Measurements from ENCODE around the gene ZNF544. TPM values are rescaled to one million over a fixed set of nuclear protein-coding genes. Genes with fewer than 3 reads are reported as not detected.

Gene ZNF544
- total RNA-seq, 4 donors from 2014 or later = 64.7 to 103 (median 76.5) TPM

DNA sequence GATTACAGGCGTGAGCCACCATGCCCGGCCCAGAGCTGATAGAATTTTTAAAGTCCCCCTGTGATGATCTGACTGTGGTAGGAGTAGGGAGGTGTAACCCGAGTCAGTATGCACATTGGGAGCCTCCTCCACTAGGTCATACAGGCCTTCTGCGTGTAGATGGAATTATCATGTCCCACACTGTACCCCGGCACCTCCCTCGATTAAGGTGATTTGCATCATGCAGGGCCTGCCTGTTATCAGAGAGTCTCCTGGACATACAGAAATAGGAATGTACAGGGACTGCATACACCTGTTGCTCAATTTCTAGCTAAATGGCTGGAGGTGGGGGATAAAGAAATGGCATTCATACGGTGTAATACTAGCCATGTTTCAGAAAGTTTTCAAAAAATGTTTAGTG, 75.5 kb downstream of the ZNF544 start:
- TF ChIP-seq, protein P1, sequence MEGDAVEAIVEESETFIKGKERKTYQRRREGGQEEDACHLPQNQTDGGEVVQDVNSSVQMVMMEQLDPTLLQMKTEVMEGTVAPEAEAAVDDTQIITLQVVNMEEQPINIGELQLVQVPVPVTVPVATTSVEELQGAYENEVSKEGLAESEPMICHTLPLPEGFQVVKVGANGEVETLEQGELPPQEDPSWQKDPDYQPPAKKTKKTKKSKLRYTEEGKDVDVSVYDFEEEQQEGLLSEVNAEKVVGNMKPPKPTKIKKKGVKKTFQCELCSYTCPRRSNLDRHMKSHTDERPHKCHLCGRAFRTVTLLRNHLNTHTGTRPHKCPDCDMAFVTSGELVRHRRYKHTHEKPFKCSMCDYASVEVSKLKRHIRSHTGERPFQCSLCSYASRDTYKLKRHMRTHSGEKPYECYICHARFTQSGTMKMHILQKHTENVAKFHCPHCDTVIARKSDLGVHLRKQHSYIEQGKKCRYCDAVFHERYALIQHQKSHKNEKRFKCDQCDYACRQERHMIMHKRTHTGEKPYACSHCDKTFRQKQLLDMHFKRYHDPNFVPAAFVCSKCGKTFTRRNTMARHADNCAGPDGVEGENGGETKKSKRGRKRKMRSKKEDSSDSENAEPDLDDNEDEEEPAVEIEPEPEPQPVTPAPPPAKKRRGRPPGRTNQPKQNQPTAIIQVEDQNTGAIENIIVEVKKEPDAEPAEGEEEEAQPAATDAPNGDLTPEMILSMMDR (IDR thresholded peaks at IDR 0.05) = no peak
- no peak for TF ChIP-seq POLR2A (IDR thresholded peaks at IDR 0.05)
- 81 to 89% methylated on average over 7 of the region's 7 CpGs for WGBS, 2 donors
- intact Hi-C loops (cut with DNase I) = loop anchor here (10.0 kb wide), 1 partner anchor 79 kb away; the partner anchor contains the start of gene ZNF544
- Histone ChIP-seq H3K36me3 (peaks cover 4 to 15% of the 10 kb centered on the region in 2 donors), H3K27me3 (no peaks in the 10 kb centered on the region), H3K9me3 (no peaks in the 10 kb centered on the region), H3K4me1 (peaks cover 5 to 13% of the 10 kb centered on the region in 2 donors), H3K27ac (no peak overlapping the region), H3K4me3 (replicated peaks in 1 of 3) (no peak overlapping the region)
- DNase-seq = no peak

DNA sequence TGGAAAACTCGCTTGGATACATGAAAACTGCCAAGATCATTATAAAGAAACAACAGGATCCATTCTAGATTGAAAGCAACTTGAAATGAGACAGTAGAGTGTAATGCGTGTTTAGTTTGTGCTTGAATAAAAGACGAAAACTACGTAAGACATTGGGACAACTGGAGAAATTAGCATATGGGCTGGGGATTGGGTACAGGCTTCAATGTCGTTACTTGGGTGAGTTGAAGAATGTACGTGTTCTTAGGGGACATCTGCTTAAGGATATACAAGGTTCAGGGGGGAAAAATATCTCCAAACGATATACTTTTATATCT, 76.0 kb downstream of the ZNF544 start:
- WGBS, 2 donors = 13% methylated on average over 7 of the region's 7 CpGs
- Histone ChIP-seq H3K9me3 (no peaks in the 10 kb centered on the region), H3K4me3 (replicated peaks in 1 of 3) (peak overlapping the region in 1 of 3 donors; percentile 88), H3K4me1 (peaks cover 5 to 13% of the 10 kb centered on the region in 2 donors), H3K27me3 (no peaks in the 10 kb centered on the region), H3K27ac (peak overlapping the region; percentile 36 to 76 (median 54)), H3K36me3 (peaks cover 9 to 15% of the 10 kb centered on the region in 2 donors)
- intact Hi-C loops (cut with DNase I) = loop anchor here (10.0 kb wide), 1 partner anchor 80 kb away; the partner anchor contains the start of gene ZNF544
- TF ChIP-seq, protein P1 (IDR thresholded peaks at IDR 0.05) = no peak
- TF ChIP-seq POLR2A (IDR thresholded peaks at IDR 0.05) = no peak
- DNase-seq = no peak

DNA sequence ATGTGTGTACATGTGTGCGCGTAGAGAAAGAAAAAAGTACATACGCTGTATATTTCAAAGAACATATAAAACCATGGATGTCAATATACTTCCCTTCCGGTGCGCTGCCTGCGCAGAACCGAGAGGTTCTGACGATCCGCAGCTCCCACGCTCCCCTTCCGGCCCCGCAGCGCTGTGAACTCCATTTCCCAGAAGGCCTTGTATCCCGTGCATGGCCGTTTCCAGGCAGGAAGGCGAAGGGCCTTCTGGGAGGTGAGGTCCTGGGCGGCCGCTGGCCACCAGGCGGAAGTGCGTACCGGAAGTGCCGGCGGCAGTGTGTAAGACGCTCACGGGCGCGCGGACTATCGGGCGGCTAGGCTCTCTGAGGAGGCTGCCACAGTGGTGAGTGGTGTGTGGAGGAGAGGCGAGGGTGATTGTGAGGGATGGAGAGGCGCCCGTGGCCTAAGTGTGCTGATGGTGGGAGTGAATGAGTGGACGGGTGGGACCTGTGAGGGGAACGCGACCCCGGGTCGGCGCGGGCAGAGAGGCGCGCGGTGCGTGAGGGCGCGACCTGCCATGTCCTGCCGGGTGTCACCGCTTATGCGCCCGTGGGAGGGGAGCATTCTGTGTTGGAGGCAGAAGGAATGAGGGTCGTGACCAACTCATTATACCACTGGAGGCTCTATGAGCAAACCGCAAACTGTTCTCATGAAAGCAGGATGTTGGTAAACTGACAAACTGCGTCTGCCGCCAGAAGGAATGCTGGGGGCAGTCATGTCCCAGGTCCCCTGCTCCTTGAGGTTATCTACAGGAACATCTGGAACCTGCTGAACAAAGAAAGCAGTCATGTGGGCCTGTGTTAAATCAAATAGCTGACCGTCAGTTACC, 76.6 kb downstream of the ZNF544 start, which contains the start of gene ERVK3-1:
Gene ERVK3-1, plus strand, starts transcription at position 313 of the 867 bp plus-strand sequence. CDS start 6,792 bp downstream, outside the sequence.
- intact Hi-C loops (cut with DNase I) = loop anchor here (10.0 kb wide), 1 partner anchor 80 kb away; the partner anchor contains the start of gene ZNF544
- WGBS, 2 donors = 1% methylated on average over 38 to 54 of the region's 55 CpGs
- peaks cover 8 to 13% of the 10 kb centered on the region in 2 donors for H3K36me3 ChIP-seq
- no peaks in the 10 kb centered on the region for H3K27me3 ChIP-seq
- H3K4me3 ChIP-seq (replicated peaks in 1 of 3) = peak within 1 kb of the TSS; percentile 44 to 88 (median 46)
- H3K4me1 ChIP-seq = peaks cover 5 to 13% of the 10 kb centered on the region in 2 donors
- H3K9me3 ChIP-seq = no peaks in the 10 kb centered on the region
- H3K27ac ChIP-seq = peak within 1 kb of the TSS; percentile 36 to 76 (median 72)
- peak in 1 of 2 donors; percentile 86 for TF ChIP-seq POLR2A (IDR thresholded peaks at IDR 0.05)
- TF ChIP-seq, protein P1 (IDR thresholded peaks at IDR 0.05) = peak in 4 of 6 experiments; percentile 35 to 48 (median 45)
- peak; percentile 96 to 97 for DNase-seq

DNA sequence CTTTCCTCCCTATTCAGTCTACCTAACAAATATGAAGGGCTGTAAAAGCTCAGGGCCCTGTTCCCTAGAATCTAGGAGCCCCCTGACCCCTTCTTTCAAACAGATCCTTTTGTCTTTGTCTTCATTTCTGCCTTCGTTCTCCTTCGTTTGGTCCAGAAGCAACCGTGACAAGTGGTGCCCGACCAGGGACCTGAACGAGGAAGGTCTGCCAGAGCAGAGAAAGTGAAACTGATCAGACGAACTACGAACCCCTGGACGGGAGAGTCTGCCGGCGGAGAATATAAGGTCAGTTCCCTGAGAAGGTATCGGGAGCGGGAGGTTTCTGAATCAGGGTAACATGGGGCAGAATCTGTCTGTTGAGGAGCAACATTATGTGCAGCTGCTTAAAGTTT, 77.2 kb downstream of the ZNF544 start:
- 30 to 31% methylated on average over 12 of the region's 12 CpGs for WGBS, 2 donors
- no peaks in the 10 kb centered on the region for H3K27me3 ChIP-seq
- DNase-seq = peak; percentile 21 to 34
- intact Hi-C loops (cut with DNase I) = loop anchor here (10.0 kb wide), 1 partner anchor 81 kb away; the partner anchor contains the start of gene ZNF544
- peak overlapping the region in 2 of 3 donors; percentile 72 to 76 for H3K27ac ChIP-seq
- H3K36me3 ChIP-seq = peaks cover 5 to 10% of the 10 kb centered on the region in 2 donors
- H3K9me3 ChIP-seq = no peaks in the 10 kb centered on the region
- TF ChIP-seq, protein P1 (IDR thresholded peaks at IDR 0.05) = no peak
- TF ChIP-seq POLR2A (IDR thresholded peaks at IDR 0.05) = no peak
- peaks cover 5 to 13% of the 10 kb centered on the region in 2 donors for H3K4me1 ChIP-seq
- H3K4me3 ChIP-seq (replicated peaks in 1 of 3) = peak overlapping the region; percentile 44 to 88 (median 46)
